H1 (cell line): ENCODE data around the gene ANKRD11. TPM values are rescaled to one million over a fixed set of nuclear protein-coding genes. Genes with fewer than 3 reads are reported as not detected.

Experiments used
- CTCF ChIA-PET: fragments of 300-600 bp; sonication (Branson Sonifier 250); formaldehyde crosslinking; loops from one replicate; lab custom pipeline; 2021; ENCODE audit not compliant: partially characterized antibody; lab: Charles Lee
- POLR2A ChIA-PET: fragments of 300-600 bp; sonication (Branson Sonifier 250); formaldehyde crosslinking; loops from one replicate; lab custom pipeline; 2021; ENCODE audit warnings: inconsistent platforms; ENCODE audit not compliant: partially characterized antibody; lab: Charles Lee
- DNase-seq, 2 experiments: peaks; one replicate each; pipeline versions ENCODE4 v3.0.0 to v3.0.0-alpha.2; 2010 to 2022; ENCODE audit warnings: low spot score in 2 of 2, low read depth in 1 of 2, mixed read lengths in 1 of 2
- FAIRE-seq: peaks from 2 replicates; lab custom pipeline; 2011; peaks lifted over from hg19 to GRCh38; lab: Jason Lieb, UNC
- H2AFZ ChIP-seq: 2 replicates; pipeline ENCODE4 v1.8.1; 2012; ENCODE audit warnings: low read length, inconsistent platforms
- H2AK5ac ChIP-seq: 2 replicates; pipeline ENCODE4 v1.6.1; 2013; ENCODE audit warnings: low read depth, low read length
- H2BK120ac ChIP-seq: replicated peaks from 2 replicates; pipeline ENCODE3; 2013; ENCODE audit warnings: low read depth, low read length, inconsistent platforms
- H2BK12ac ChIP-seq: 2 replicates; pipeline ENCODE4 v1.6.1; 2013; ENCODE audit warnings: low read depth, low read length
- H2BK15ac ChIP-seq: 2 replicates; pipeline ENCODE4 v1.6.1; 2013; ENCODE audit warnings: low read length
- H2BK20ac ChIP-seq: 2 replicates; pipeline ENCODE4 v1.6.1; 2013; ENCODE audit warnings: low read length
- H2BK5ac ChIP-seq: 2 replicates; pipeline ENCODE4 v1.6.1; 2013; ENCODE audit warnings: low read depth, low read length
- H3K14ac ChIP-seq: 2 replicates; pipeline ENCODE4 v1.6.1; 2013; ENCODE audit warnings: inconsistent platforms; ENCODE audit not compliant: insufficient read length
- H3K18ac ChIP-seq: 2 replicates; pipeline ENCODE4 v1.6.1; 2013; ENCODE audit warnings: low read length; ENCODE audit errors: extremely low read depth
- H3K23ac ChIP-seq: 2 replicates; pipeline ENCODE4 v1.6.1; 2013; ENCODE audit warnings: inconsistent platforms; ENCODE audit not compliant: insufficient read length
- H3K23me2 ChIP-seq: 2 replicates; pipeline ENCODE4 v1.6.1; 2013; ENCODE audit warnings: low read depth, low read length
- H3K27ac ChIP-seq: 2 replicates; pipeline ENCODE4 v1.6.1; 2011; ENCODE audit warnings: low read depth, low read length, inconsistent platforms
- H3K27me3 ChIP-seq, 4 experiments: replicated peaks in 1 of 4; 1 replicate in 1 of 4; 2 replicates in 3 of 4; pipeline versions ENCODE4 v1.6.1 to v1.8.1; 2011 to 2013; ENCODE audit warnings: low read length in 3 of 4, mild to moderate bottlenecking in 3 of 4, inconsistent platforms in 2 of 4, mixed read lengths in 2 of 4, moderate library complexity in 1 of 4; ENCODE audit not compliant: control insufficient read depth in 3 of 4, insufficient read depth in 3 of 4; ENCODE audit errors: extremely low read depth in 1 of 4
- H3K36me3 ChIP-seq, 4 experiments: 2 replicates each; pipeline versions ENCODE4 v1.6.1 to v1.8.1; 2011 to 2013; ENCODE audit warnings: mild to moderate bottlenecking in 4 of 4, low read length in 3 of 4, moderate library complexity in 2 of 4, control low read depth in 1 of 4, inconsistent platforms in 1 of 4; ENCODE audit not compliant: insufficient read depth in 4 of 4, control insufficient read depth in 2 of 4
- H3K4ac ChIP-seq: replicated peaks from 2 replicates; pipeline ENCODE3; 2013; ENCODE audit warnings: low read length, low read depth, mixed read lengths, inconsistent platforms; ENCODE audit not compliant: insufficient read length
- H3K4me1 ChIP-seq, 4 experiments: replicated peaks in 1 of 4; 1 replicate in 1 of 4; 2 replicates in 3 of 4; pipeline versions ENCODE4 v1.6.1 to v1.8.1; 2011 to 2013; ENCODE audit warnings: low read length in 3 of 4, inconsistent platforms in 2 of 4, mixed read lengths in 1 of 4; ENCODE audit not compliant: insufficient read depth in 4 of 4, control insufficient read depth in 3 of 4
- H3K4me2 ChIP-seq, 2 experiments: 2 replicates each; pipeline versions ENCODE4 v1.6.1 to v1.8.1; 2011 to 2013; ENCODE audit warnings: low read depth in 2 of 2, low read length in 2 of 2, control low read depth in 1 of 2, inconsistent platforms in 1 of 2, mild to moderate bottlenecking in 1 of 2; ENCODE audit not compliant: insufficient read depth in 1 of 2
- H3K4me3 ChIP-seq, 4 experiments: fragments of 200-600, 300-600 bp in 1 of 4; sonication (generic), shearing (Covaris generic), sonication (Bioruptor Twin) in 1 of 4; 2 replicates each; pipeline versions ENCODE4 v1.5.1 to v1.8.1; 2011 to 2016; ENCODE audit warnings: low read length in 4 of 4, low read depth in 3 of 4, control low read depth in 2 of 4, inconsistent platforms in 2 of 4, mild to moderate bottlenecking in 2 of 4, mixed read lengths in 1 of 4, moderate library complexity in 1 of 4; ENCODE audit not compliant: insufficient read depth in 2 of 4; ENCODE audit errors: extremely low read depth in 1 of 4
- H3K56ac ChIP-seq: replicated peaks from 2 replicates; pipeline ENCODE3; 2013; ENCODE audit warnings: low read depth, mild to moderate bottlenecking, mixed read lengths, low read length, inconsistent platforms; ENCODE audit not compliant: insufficient read length
- H3K79me1 ChIP-seq: 2 replicates; pipeline ENCODE4 v1.6.1; 2013; ENCODE audit warnings: low read depth, low read length, control low read depth
- H3K79me2 ChIP-seq, 2 experiments: 2 replicates each; pipeline versions ENCODE4 v1.6.1 to v1.8.1; 2012 to 2013; ENCODE audit warnings: low read length in 2 of 2, mild to moderate bottlenecking in 2 of 2, inconsistent platforms in 1 of 2; ENCODE audit not compliant: insufficient read depth in 2 of 2, control insufficient read depth in 1 of 2
- H3K9ac ChIP-seq, 4 experiments: replicated peaks in 1 of 4; 1 replicate in 1 of 4; 2 replicates in 3 of 4; pipeline versions ENCODE4 v1.6.1 to v1.8.1; 2011 to 2013; ENCODE audit warnings: low read depth in 3 of 4, low read length in 3 of 4, control low read depth in 2 of 4, mild to moderate bottlenecking in 2 of 4, moderate library complexity in 2 of 4, inconsistent platforms in 1 of 4; ENCODE audit errors: extremely low read depth in 1 of 4
- H3K9me3 ChIP-seq, 2 experiments: 2 replicates each; pipeline versions ENCODE4 v1.6.1 to v1.8.1; 2012 to 2013; ENCODE audit warnings: mild to moderate bottlenecking in 2 of 2, moderate library complexity in 2 of 2, control low read depth in 1 of 2, inconsistent platforms in 1 of 2, low read depth in 1 of 2, low read length in 1 of 2, mixed read lengths in 1 of 2; ENCODE audit not compliant: insufficient read depth in 2 of 2
- H4K20me1 ChIP-seq, 2 experiments: replicated peaks in 1 of 2; 2 replicates each; pipeline versions ENCODE3 to v1.8.1; 2011 to 2013; ENCODE audit warnings: inconsistent platforms in 2 of 2, low read length in 2 of 2, mild to moderate bottlenecking in 1 of 2; ENCODE audit not compliant: insufficient read depth in 2 of 2, control insufficient read depth in 1 of 2
- H4K5ac ChIP-seq: 2 replicates; pipeline ENCODE4 v1.6.1; 2013; ENCODE audit warnings: low read length, low read depth, mixed read lengths, inconsistent platforms; ENCODE audit not compliant: insufficient read length
- H4K8ac ChIP-seq: 2 replicates; pipeline ENCODE4 v1.8.0; 2013; ENCODE audit warnings: mild to moderate bottlenecking, moderate library complexity, low read length, inconsistent platforms; ENCODE audit not compliant: insufficient read depth; ENCODE audit errors: extremely low read depth
- H4K91ac ChIP-seq: replicated peaks from 2 replicates; pipeline ENCODE3; 2013; ENCODE audit warnings: low read length, mixed read lengths, inconsistent platforms; ENCODE audit not compliant: insufficient read length
- HDAC6 ChIP-seq: IDR thresholded peaks from one replicate; pipeline ENCODE4 v1.7.1; 2012; ENCODE audit warnings: low read depth, mild to moderate bottlenecking, inconsistent platforms, low read length, moderate library complexity
- JUN ChIP-seq: IDR thresholded peaks from 2 replicates; pipeline ENCODE4 v1.6.1; 2011; ENCODE audit warnings: low read depth, mild to moderate bottlenecking, improper control_type of control experiment, low read length
- JUND ChIP-seq: IDR thresholded peaks from 2 replicates; pipeline ENCODE4 v1.6.1; 2011; ENCODE audit warnings: mild to moderate bottlenecking, improper control_type of control experiment, low read length
- KDM4A ChIP-seq: IDR thresholded peaks from one replicate; pipeline ENCODE4 v1.7.1; 2012; ENCODE audit warnings: low read depth, mild to moderate bottlenecking, moderate library complexity, low read length, inconsistent platforms; ENCODE audit not compliant: severe bottlenecking
- KDM5A ChIP-seq: fragments of 200-600 bp; IDR thresholded peaks from 2 replicates; pipeline ENCODE4 v1.7.1; 2012; ENCODE audit warnings: mild to moderate bottlenecking, low read length, inconsistent platforms, mixed read lengths
- RFX5 ChIP-seq: IDR thresholded peaks from 2 replicates; pipeline ENCODE4 v1.6.1; 2011; ENCODE audit warnings: low read depth, low read length, improper control_type of control experiment, borderline replicate concordance
- RNF2 ChIP-seq: fragments of 200-900, 300-1000 bp; sonication (generic); IDR thresholded peaks from 2 replicates; pipeline ENCODE4 v1.7.1; 2016; ENCODE audit warnings: borderline replicate concordance, low read depth, mild to moderate bottlenecking, antibody characterized with exemption, low read length; ENCODE audit not compliant: poor library complexity, severe bottlenecking; ENCODE audit errors: missing control alignments
- WGBS, 2 experiments: shearing (Covaris generic) in 1 of 2; methylation state at CpG; one replicate each; pipeline versions ENCODE4 v1.1.6 to v1.1.7; 2013 to 2015; ENCODE audit warnings: low lambda C conversion rate in 2 of 2, mixed read lengths in 2 of 2, inconsistent platforms in 1 of 2, low coverage in 1 of 2, missing lambda C conversion rate in 1 of 2; ENCODE audit not compliant: insufficient replicate concordance in 2 of 2, insufficient coverage in 1 of 2, insufficient read length in 1 of 2; ENCODE audit errors: extremely low coverage in 1 of 2, missing lambda C conversion rate in 1 of 2; 5-methylcytosine and 5-hydroxymethylcytosine counted together
- polyA plus RNA-seq, 7 experiments: library from polyadenylated mRNA; depleted of rRNA in 3 of 7; stranded (reverse) in 5 of 7; unstranded in 2 of 7; fragments of >200 nt in 5 of 7; fragments of 200-250 nt in 2 of 7; gene quantifications; 1 replicate in 5 of 7; 2 replicates in 1 of 7; 4 replicates in 1 of 7; pipeline versions ENCODE4 v1.2.1 to v1.2.3, GENCODE V29; 2011 to 2013; ENCODE audit warnings: missing spikeins in 2 of 7, mixed read lengths in 2 of 7
- total RNA-seq: library from RNA; stranded (reverse); fragmentation: NEBNext Ultra II Directional; extraction: Animal tissue kit (Norgen Biotek cat#: 25700); gene quantifications from 2 replicates; pipeline ENCODE4 v1.2.1, GENCODE V29; 2021
- TF ChIP-seq, protein P1 (sequence below): IDR thresholded peaks from 2 replicates; pipeline ENCODE4 v1.6.1; 2011; ENCODE audit warnings: low read length, improper control_type of control experiment
- TF ChIP-seq, protein P2 (sequence below): IDR thresholded peaks from 2 replicates; pipeline ENCODE4 v1.6.1; 2011; ENCODE audit warnings: low read depth, mild to moderate bottlenecking, low read length; ENCODE audit not compliant: insufficient read depth
- TF ChIP-seq, protein P3 (sequence below): IDR thresholded peaks from 2 replicates; pipeline ENCODE4 v1.6.1; 2012; ENCODE audit warnings: low read length, inconsistent platforms

Gene ANKRD11
- total and polyA plus RNA-seq, 2 of the 8 experiments (the other 6 are each of a cell fraction or from before 2014, with no cell fraction given), result 46.5 to 142 TPM

DNA sequence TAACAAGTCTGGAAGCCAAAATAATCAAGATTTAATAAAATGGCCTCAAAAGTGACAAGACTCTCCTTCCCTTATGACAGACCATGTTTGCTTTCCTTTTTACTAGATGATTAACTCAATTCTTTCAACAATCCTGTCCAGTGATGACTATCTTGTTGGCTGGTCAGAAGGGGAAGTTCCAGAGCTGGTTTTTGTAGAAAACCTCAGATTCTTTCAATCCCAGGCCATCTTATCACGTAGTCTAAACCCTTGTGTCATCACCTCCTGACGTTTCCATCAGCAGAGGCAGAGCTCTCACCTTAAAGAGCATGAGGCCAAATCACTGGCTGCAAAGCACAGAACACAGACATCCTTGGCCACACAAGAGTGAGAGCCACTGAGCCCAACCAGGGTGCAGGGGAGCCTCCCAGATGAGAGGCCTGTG lies 125.3 kb downstream of the ANKRD11 start:
- Histone ChIP-seq H3K56ac (no peak overlapping the region), H3K4me2 (no peak overlapping the region), H3K14ac (no peak overlapping the region), H4K5ac (no peak overlapping the region), H2BK12ac (no peak overlapping the region), H2BK15ac (no peak overlapping the region), H3K79me2 (peaks cover 40 to 97% of the 10 kb centered on the region in 2 experiments), H2AK5ac (no peak overlapping the region), H3K27me3 (no peaks in the 10 kb centered on the region), H3K4me3 (no peak overlapping the region), H2BK120ac (no peak overlapping the region), H3K4me1 (peaks cover 14 to 39% (median 29%) of the 10 kb centered on the region in 4 experiments), H3K36me3 (no peaks in the 10 kb centered on the region), H3K23ac (no peak overlapping the region), H3K23me2 (no peaks in the 10 kb centered on the region), H2BK5ac (no peak overlapping the region), H2AFZ (no peak overlapping the region), H4K8ac (no peak overlapping the region), H4K20me1 (peaks cover 47 to 62% of the 10 kb centered on the region in 2 experiments), H3K18ac (no peak overlapping the region), H3K9me3 (no peaks in the 10 kb centered on the region), H4K91ac (no peak overlapping the region), H2BK20ac (no peak overlapping the region), H3K79me1 (peaks cover 30% of the 10 kb centered on the region), H3K4ac (no peak overlapping the region), H3K27ac (no peak overlapping the region), H3K9ac (no peak overlapping the region)
- CTCF ChIA-PET, result interaction anchor here (0.6 to 2.0 kb wide), 3 partner anchors 10 to 204 kb away, joined by 3 to 7 read pairs (median 3); no protein-coding TSS in a partner anchor
- POLR2A ChIA-PET, result interaction anchor here (0.6 to 1.4 kb wide), 5 partner anchors 9 to 119 kb away, joined by 3 to 4 read pairs (median 3); no protein-coding TSS in a partner anchor
- WGBS, 2 experiments, result 97% methylated on average over 2 of the region's 2 CpGs; no CpG with 5 or more reads in 1 of the 2 experiments
- FAIRE-seq (no peak), DNase-seq (no peak)
- TF ChIP-seq, protein P1, sequence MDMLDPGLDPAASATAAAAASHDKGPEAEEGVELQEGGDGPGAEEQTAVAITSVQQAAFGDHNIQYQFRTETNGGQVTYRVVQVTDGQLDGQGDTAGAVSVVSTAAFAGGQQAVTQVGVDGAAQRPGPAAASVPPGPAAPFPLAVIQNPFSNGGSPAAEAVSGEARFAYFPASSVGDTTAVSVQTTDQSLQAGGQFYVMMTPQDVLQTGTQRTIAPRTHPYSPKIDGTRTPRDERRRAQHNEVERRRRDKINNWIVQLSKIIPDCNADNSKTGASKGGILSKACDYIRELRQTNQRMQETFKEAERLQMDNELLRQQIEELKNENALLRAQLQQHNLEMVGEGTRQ, result no peak
- no peak for TF ChIP-seq KDM5A
- TF ChIP-seq JUN, result no peak
- TF ChIP-seq, protein P2, sequence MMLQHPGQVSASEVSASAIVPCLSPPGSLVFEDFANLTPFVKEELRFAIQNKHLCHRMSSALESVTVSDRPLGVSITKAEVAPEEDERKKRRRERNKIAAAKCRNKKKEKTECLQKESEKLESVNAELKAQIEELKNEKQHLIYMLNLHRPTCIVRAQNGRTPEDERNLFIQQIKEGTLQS, result no peak
- no peak for TF ChIP-seq JUND
- TF ChIP-seq HDAC6, result no peak
- TF ChIP-seq RNF2, result no peak
- no peak for TF ChIP-seq RFX5
- TF ChIP-seq, protein P3, sequence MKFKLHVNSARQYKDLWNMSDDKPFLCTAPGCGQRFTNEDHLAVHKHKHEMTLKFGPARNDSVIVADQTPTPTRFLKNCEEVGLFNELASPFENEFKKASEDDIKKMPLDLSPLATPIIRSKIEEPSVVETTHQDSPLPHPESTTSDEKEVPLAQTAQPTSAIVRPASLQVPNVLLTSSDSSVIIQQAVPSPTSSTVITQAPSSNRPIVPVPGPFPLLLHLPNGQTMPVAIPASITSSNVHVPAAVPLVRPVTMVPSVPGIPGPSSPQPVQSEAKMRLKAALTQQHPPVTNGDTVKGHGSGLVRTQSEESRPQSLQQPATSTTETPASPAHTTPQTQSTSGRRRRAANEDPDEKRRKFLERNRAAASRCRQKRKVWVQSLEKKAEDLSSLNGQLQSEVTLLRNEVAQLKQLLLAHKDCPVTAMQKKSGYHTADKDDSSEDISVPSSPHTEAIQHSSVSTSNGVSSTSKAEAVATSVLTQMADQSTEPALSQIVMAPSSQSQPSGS, result no peak
- TF ChIP-seq KDM4A, result no peak
